Small intestine (tissue), 7 donors: ENCODE data around the gene DPP8. TPM values are rescaled to one million over a fixed set of nuclear protein-coding genes. Genes with fewer than 3 reads are reported as not detected.
"Not testable (repeated sequence)": the region's sequence is repeated elsewhere in the genome, so short reads cannot be mapped to it uniquely, and the experiment has no call there.

Source experiments
- DNase-seq, 2 donors: peaks; one replicate each; pipeline versions ENCODE4 v3.0.0 to v3.0.0-alpha.2; 2013
- FAIRE-seq: peaks from 2 replicates; lab custom pipeline; 2012; peaks lifted over from hg19 to GRCh38; lab: Jason Lieb, UNC
- H3K27ac ChIP-seq, 3 donors: one replicate each; pipeline ENCODE4 v1.5.1; 2013; ENCODE audit warnings: low read length in 2 of 3, mild to moderate bottlenecking in 2 of 3, control low read depth in 1 of 3, inconsistent platforms in 1 of 3, low read depth in 1 of 3, moderate library complexity in 1 of 3
- H3K27me3 ChIP-seq, 3 donors: one replicate each; pipeline ENCODE4 v1.6.1; 2013; ENCODE audit warnings: low read length in 3 of 3, inconsistent platforms in 1 of 3; ENCODE audit not compliant: control insufficient read depth in 3 of 3, insufficient read depth in 3 of 3
- H3K36me3 ChIP-seq, 3 donors: one replicate each; pipeline ENCODE4 v1.6.1; 2013; ENCODE audit warnings: low read length in 3 of 3, inconsistent platforms in 1 of 3, low read depth in 1 of 3, mild to moderate bottlenecking in 1 of 3, moderate library complexity in 1 of 3; ENCODE audit not compliant: control insufficient read depth in 3 of 3, insufficient read depth in 2 of 3
- H3K4me1 ChIP-seq, 3 donors: one replicate each; pipeline ENCODE4 v1.6.1; 2013; ENCODE audit warnings: low read length in 2 of 3, inconsistent platforms in 1 of 3, low read depth in 1 of 3, mild to moderate bottlenecking in 1 of 3, moderate library complexity in 1 of 3; ENCODE audit not compliant: control insufficient read depth in 3 of 3, insufficient read depth in 2 of 3
- H3K4me3 ChIP-seq, 3 donors: one replicate each; pipeline ENCODE4 v1.5.1; 2013; ENCODE audit warnings: low read length in 3 of 3, control low read depth in 1 of 3, inconsistent platforms in 1 of 3, low read depth in 1 of 3, mild to moderate bottlenecking in 1 of 3, moderate library complexity in 1 of 3
- H3K9me3 ChIP-seq, 2 donors: one replicate each; pipeline ENCODE4 v1.6.1; 2013; ENCODE audit warnings: low read depth in 1 of 2, low read length in 1 of 2; ENCODE audit not compliant: control insufficient read depth in 2 of 2, insufficient read depth in 1 of 2
- WGBS, 3 donors: extraction: QIAGEN DNeasy Blood & Tissue Kit; methylation state at CpG; one replicate each; pipeline ENCODE4 v1.1.7; 2013; 5-methylcytosine and 5-hydroxymethylcytosine counted together
- polyA plus RNA-seq, 4 donors: library from polyadenylated mRNA; stranded (reverse) in 3 of 4; unstranded in 1 of 4; fragments of 200-250 nt in 3 of 4; fragments of 120-200 nt in 1 of 4; gene quantifications; one replicate each; pipeline versions ENCODE4 v1.2.1 to v1.2.3, GENCODE V29; 2013
- donor health status: healthy with polysubstance abuse.
- donor health status: control.
- donor health status: control.
- donor health status: Bipolar disorder and iron deficiency.
- donor health status: healthy.

Gene DPP8
- polyA plus RNA-seq, 4 donors = 9.2 to 32.0 (median 12.2) TPM

GRCh38 chr15:65470866-65471265 is 46.6 kb downstream of the DPP8 start:
- Histone ChIP-seq H3K36me3 (peaks cover 10 to 66% (median 15%) of the 10 kb centered on the region in 3 donors), H3K9me3 (no peaks in the 10 kb centered on the region), H3K27ac (no peak overlapping the region), H3K4me1 (no peaks in the 10 kb centered on the region), H3K4me3 (no peak overlapping the region), H3K27me3 (no peaks in the 10 kb centered on the region)
- DNase-seq (no peak), FAIRE-seq (no peak)
- WGBS, 3 donors = 68 to 74% (median 72%) methylated on average over 3 of the region's 3 CpGs

- Histone ChIP-seq H3K4me1 (no peaks in the 10 kb centered on the region), H3K4me3 (no peak overlapping the region), H3K27me3 (no peaks in the 10 kb centered on the region), H3K36me3 (peaks cover 9 to 59% (median 11%) of the 10 kb centered on the region in 3 donors), H3K9me3 (no peaks in the 10 kb centered on the region), H3K27ac (no peak overlapping the region)
- 84 to 93% (median 92%) methylated on average over 5 of the region's 5 CpGs for WGBS, 3 donors
- no peak for DNase-seq
- FAIRE-seq = no peak
Measured at GRCh38 chr15:65468229-65468909, 49.1 kb downstream of the DPP8 start.

GRCh38 chr15:65466901-65467300 is 50.6 kb downstream of the DPP8 start:
- DNase-seq (no peak), FAIRE-seq (no peak)
- WGBS, 3 donors = 95 to 99% (median 96%) methylated on average over 3 of the region's 3 CpGs
- H3K9me3 ChIP-seq = no peaks in the 10 kb centered on the region
- no peaks in the 10 kb centered on the region for H3K4me1 ChIP-seq
- no peak overlapping the region for H3K27ac ChIP-seq
- peaks cover 4 to 56% (median 11%) of the 10 kb centered on the region in 3 donors for H3K36me3 ChIP-seq
- H3K27me3 ChIP-seq = no peaks in the 10 kb centered on the region
- no peak overlapping the region for H3K4me3 ChIP-seq

GRCh38 chr15:65463096-65463495 is 54.4 kb downstream of the DPP8 start:
- H3K9me3 ChIP-seq, FAIRE-seq, H3K4me3 ChIP-seq, H3K27ac ChIP-seq, H3K27me3 ChIP-seq, H3K4me1 ChIP-seq, DNase-seq: not testable (repeated sequence)
- WGBS, 3 donors = 92 to 97% (median 97%) methylated on average over 6 of the region's 6 CpGs
- H3K36me3 ChIP-seq = peaks cover 17 to 56% (median 18%) of the 10 kb centered on the region in 3 donors

- H3K36me3 ChIP-seq = peaks cover 15 to 55% (median 21%) of the 10 kb centered on the region in 3 donors
- FAIRE-seq = no peak
Measured at GRCh38 chr15:65460741-65461347, 56.6 kb downstream of the DPP8 start.

GRCh38 chr15:65455256-65455655 is 62.2 kb downstream of the DPP8 start:
- H3K27me3 ChIP-seq, H3K9me3 ChIP-seq, H3K4me1 ChIP-seq, H3K4me3 ChIP-seq, FAIRE-seq, DNase-seq, H3K27ac ChIP-seq: not testable (repeated sequence)
- 92 to 100% (median 99%) methylated on average over 4 of the region's 4 CpGs for WGBS, 3 donors
- H3K36me3 ChIP-seq = peaks cover 21 to 45% (median 26%) of the 10 kb centered on the region in 3 donors

More at GRCh38 chr15:65460741-65461347, 56.6 kb downstream of the DPP8 start:
- no peak overlapping the region for H3K4me3 ChIP-seq
- no peak overlapping the region for H3K27ac ChIP-seq
- no peak for DNase-seq
- WGBS, 3 donors = 85 to 89% (median 89%) methylated on average over 5 of the region's 5 CpGs
- H3K9me3 ChIP-seq = no peaks in the 10 kb centered on the region
- H3K4me1 ChIP-seq = no peaks in the 10 kb centered on the region
- H3K27me3 ChIP-seq = no peaks in the 10 kb centered on the region

GRCh38 chr15:65451989-65452388 is 65.5 kb downstream of the DPP8 start:
- H3K4me1 ChIP-seq = no peaks in the 10 kb centered on the region
- H3K36me3 ChIP-seq = peaks cover 17 to 36% (median 20%) of the 10 kb centered on the region in 3 donors
- no peak overlapping the region for H3K27ac ChIP-seq
- no peaks in the 10 kb centered on the region for H3K9me3 ChIP-seq
- H3K27me3 ChIP-seq = no peaks in the 10 kb centered on the region
- FAIRE-seq = no peak
- WGBS, 3 donors = 94 to 97% (median 94%) methylated on average over 6 of the region's 6 CpGs
- DNase-seq = no peak
- H3K4me3 ChIP-seq = no peak overlapping the region

GRCh38 chr15:65450556-65450955 is 66.9 kb downstream of the DPP8 start:
- Histone ChIP-seq H3K4me3 (no peak overlapping the region), H3K27ac (no peak overlapping the region), H3K27me3 (no peaks in the 10 kb centered on the region), H3K36me3 (peaks cover 11 to 35% (median 20%) of the 10 kb centered on the region in 3 donors), H3K9me3 (no peaks in the 10 kb centered on the region), H3K4me1 (no peaks in the 10 kb centered on the region)
- FAIRE-seq = no peak
- DNase-seq = no peak
